Endothelial cell of umbilical vein (primary cell): ENCODE measurements around the gene THBD. TPM values are rescaled to one million over a fixed set of nuclear protein-coding genes. Genes with fewer than 3 reads are reported as not detected.

Experiments
- BruUV-seq: library from RNA; stranded (reverse); fragments of 400-500 nt; replicated peaks from 2 replicates; lab custom pipeline; 2021; lab: Mats Ljungman, UMichigan
- CTCF ChIA-PET: fragments of 300-600, 350-600 bp; sonication (Branson Sonifier 250); formaldehyde crosslinking; loops from one replicate; lab custom pipeline; 2021; ENCODE audit warnings: antibody characterized with exemption, inconsistent platforms; lab: Charles Lee
- POLR2A ChIA-PET: fragments of 300-600, 350-600 bp; sonication (Branson Sonifier 250); formaldehyde crosslinking; loops from one replicate; lab custom pipeline; 2021; ENCODE audit warnings: antibody characterized with exemption, inconsistent platforms; lab: Charles Lee
- DNase-seq: peaks from one replicate; pipeline ENCODE4 v3.0.0-alpha.2; 2011; ENCODE audit warnings: low read depth, low spot score
- FAIRE-seq: peaks from 2 replicates; lab custom pipeline; 2011; peaks lifted over from hg19 to GRCh38; lab: Jason Lieb, UNC
- H2AFZ ChIP-seq: 2 replicates; pipeline ENCODE4 v1.6.0; 2012; ENCODE audit warnings: low read depth, low read length, control low read depth, inconsistent platforms
- H3K27ac ChIP-seq: 2 replicates; pipeline ENCODE4 v1.5.1; 2011; ENCODE audit warnings: low read depth, mild to moderate bottlenecking, control low read depth, low read length, moderate library complexity; ENCODE audit not compliant: insufficient read depth
- H3K27me3 ChIP-seq, 2 experiments: 2 replicates each; pipeline versions ENCODE4 v1.6.0 to v1.6.1; 2011; ENCODE audit warnings: low read length in 2 of 2, mixed read lengths in 1 of 2; ENCODE audit not compliant: control insufficient read depth in 2 of 2, insufficient read depth in 2 of 2
- H3K36me3 ChIP-seq, 2 experiments: 2 replicates in 1 of 2; 3 replicates in 1 of 2; pipeline ENCODE4 v1.5.1; 2011; ENCODE audit warnings: low read length in 2 of 2, mild to moderate bottlenecking in 1 of 2, moderate library complexity in 1 of 2; ENCODE audit not compliant: control insufficient read depth in 2 of 2, insufficient read depth in 2 of 2; ENCODE audit errors: extremely low read depth in 1 of 2
- H3K4me1 ChIP-seq: 3 replicates; pipeline ENCODE4 v1.5.1; 2011; ENCODE audit warnings: mild to moderate bottlenecking, low read length; ENCODE audit not compliant: control insufficient read depth, insufficient read depth; ENCODE audit errors: extremely low read depth
- H3K4me2 ChIP-seq: 2 replicates; pipeline ENCODE4 v1.6.1; 2011; ENCODE audit warnings: low read length, control low read depth, mixed read lengths; ENCODE audit not compliant: insufficient read depth
- H3K4me3 ChIP-seq, 3 experiments: fragments of 200-600 bp in 1 of 3; sonication (generic), shearing (Covaris generic) in 1 of 3; replicated peaks in 1 of 3; 2 replicates each; pipeline ENCODE4 v1.5.1; 2011 to 2016; ENCODE audit warnings: control low read depth in 3 of 3, low read length in 3 of 3, mild to moderate bottlenecking in 2 of 3, inconsistent platforms in 1 of 3, low read depth in 1 of 3, moderate library complexity in 1 of 3; ENCODE audit not compliant: insufficient read depth in 1 of 3
- H3K79me2 ChIP-seq: 2 replicates; pipeline ENCODE4 v1.6.0; 2012; ENCODE audit warnings: low read length, inconsistent platforms; ENCODE audit not compliant: control insufficient read depth, insufficient read depth
- H3K9ac ChIP-seq: replicated peaks from 2 replicates; pipeline ENCODE3; 2011; ENCODE audit warnings: low read length, control low read depth; ENCODE audit not compliant: insufficient read depth; ENCODE audit errors: extremely low read depth
- H3K9me1 ChIP-seq: replicated peaks from 3 replicates; pipeline ENCODE4 v1.6.0; 2011; ENCODE audit warnings: mild to moderate bottlenecking, low read length; ENCODE audit not compliant: control insufficient read depth, insufficient read depth; ENCODE audit errors: extremely low read depth
- H3K9me3 ChIP-seq: replicated peaks from 2 replicates; pipeline ENCODE4 v1.5.1; 2012; ENCODE audit warnings: low read length, inconsistent platforms; ENCODE audit not compliant: control insufficient read depth, insufficient read depth
- H4K20me1 ChIP-seq: replicated peaks from 2 replicates; pipeline ENCODE3; 2011; ENCODE audit warnings: mild to moderate bottlenecking, low read length; ENCODE audit not compliant: control insufficient read depth, insufficient read depth; ENCODE audit errors: extremely low read depth
- CTCF ChIP-seq, 2 donors: IDR thresholded peaks; 1 replicate in 1 of 2; 2 replicates in 1 of 2; pipeline ENCODE4 v1.5.1; 2011; ENCODE audit warnings: low read length in 2 of 2, mild to moderate bottlenecking in 2 of 2, moderate library complexity in 2 of 2, control low read depth in 1 of 2, inconsistent platforms in 1 of 2, low read depth in 1 of 2; ENCODE audit not compliant: insufficient read depth in 1 of 2; ENCODE audit errors: extremely low read depth in 1 of 2
- EZH2 ChIP-seq: IDR thresholded peaks from 2 replicates; pipeline ENCODE4 v1.6.1; 2012; ENCODE audit warnings: borderline replicate concordance, low read depth, mild to moderate bottlenecking, moderate library complexity, low read length, inconsistent platforms; ENCODE audit not compliant: severe bottlenecking
- FOS ChIP-seq: IDR thresholded peaks from 2 replicates; pipeline ENCODE4 v1.6.1; 2011; ENCODE audit warnings: mild to moderate bottlenecking, low read length, moderate library complexity, borderline replicate concordance; ENCODE audit not compliant: insufficient read depth
- GATA2 ChIP-seq: IDR thresholded peaks from 2 replicates; pipeline ENCODE4 v1.7.0; 2011; ENCODE audit warnings: low read depth, mild to moderate bottlenecking, moderate library complexity, mixed read lengths, low read length; ENCODE audit not compliant: insufficient read length, insufficient read depth
- JUN ChIP-seq: IDR thresholded peaks from 2 replicates; pipeline ENCODE4 v1.6.1; 2011; ENCODE audit warnings: borderline replicate concordance, low read depth; ENCODE audit not compliant: insufficient read length, insufficient read depth
- MAX ChIP-seq: IDR thresholded peaks from 2 replicates; pipeline ENCODE4 v1.6.1; 2011; ENCODE audit not compliant: insufficient read depth, insufficient read length
- MYC ChIP-seq: IDR thresholded peaks from one replicate; pipeline ENCODE4 v1.6.1; 2011; ENCODE audit warnings: mild to moderate bottlenecking, low read depth, low read length
- POLR2A ChIP-seq: IDR thresholded peaks from 2 replicates; pipeline ENCODE4 v1.6.1; 2012; ENCODE audit warnings: low read depth, mild to moderate bottlenecking, control low read depth, low read length
- POLR2AphosphoS5 ChIP-seq: IDR thresholded peaks from 2 replicates; pipeline ENCODE4 v1.6.1; 2012; ENCODE audit warnings: low read depth, mild to moderate bottlenecking, control low read depth, low read length, moderate library complexity; ENCODE audit not compliant: insufficient read depth
- dilution Hi-C: fragments of 300-500 bp; cut with MboI; formaldehyde crosslinking; loops from one replicate; pipeline ENCODE4 v1.15.0; 2019; ENCODE audit warnings: low sequenced_read_pairs; ENCODE audit not compliant: extremely low pct_ligation_motif_present
- intact Hi-C: fragments of 100-400 bp; cut with micrococcal nuclease; formaldehyde crosslinking; loops from one replicate; pipeline ENCODE4 v1.10.0; 2022
- polyA plus RNA-seq, 4 experiments: library from polyadenylated mRNA; depleted of rRNA in 3 of 4; stranded (reverse) in 3 of 4; unstranded in 1 of 4; fragments of >200 nt; gene quantifications; 2 replicates each; pipeline versions ENCODE4 v1.2.1 to v1.2.3, GENCODE V29; 2011 to 2012; ENCODE audit warnings: missing spikeins in 1 of 4
- total RNA-seq: library from RNA; stranded (reverse); gene quantifications from 2 replicates; pipeline ENCODE4 v1.2.3, GENCODE V29; 2021

Gene THBD
- total and polyA plus RNA-seq, 2 donors (not counting 3 experiments of a cell fraction or from before 2014, with no cell fraction given) = 17.1 to 28.0 TPM

- Histone ChIP-seq H3K4me1 (peaks cover 8% of the 10 kb centered on the region), H3K9me3 (no peaks in the 10 kb centered on the region), H3K27me3 (peaks cover 13 to 14% of the 10 kb centered on the region in 2 experiments), H3K9me1 (no peaks in the 10 kb centered on the region), H3K4me2 (no peak overlapping the region), H2AFZ (no peak overlapping the region), H3K4me3 (no peak overlapping the region), H3K9ac (no peak overlapping the region), H3K27ac (no peak overlapping the region), H3K36me3 (no peaks in the 10 kb centered on the region), H3K79me2 (no peaks in the 10 kb centered on the region), H4K20me1 (no peaks in the 10 kb centered on the region)
- CTCF ChIA-PET = interaction anchor here (0.8 to 2.1 kb wide), 4 partner anchors 192 to 351 kb away, joined by 3 to 6 read pairs (median 4); no protein-coding TSS in a partner anchor
- DNase-seq (no peak), FAIRE-seq (no peak)
- TF ChIP-seq POLR2A = no peak
- no peak for TF ChIP-seq EZH2
- TF ChIP-seq POLR2AphosphoS5 = no peak
- no peak for TF ChIP-seq CTCF (IDR thresholded peaks at IDR 0.05; ENCODE audit: extremely low read depth in 1 of 2, insufficient read depth in 1 of 2, low read depth in 1 of 2, low read length in 2 of 2)
- no peak for TF ChIP-seq MAX
- TF ChIP-seq FOS = no peak
- TF ChIP-seq MYC = no peak
- TF ChIP-seq GATA2 = no peak
- no peak for TF ChIP-seq JUN
- intact Hi-C loops (loop anchor here (10.0 kb wide), 1 partner anchor 561 kb away; the partner anchor contains the start of gene CST9), dilution Hi-C loops (loop anchor here (10.0 kb wide), 1 partner anchor 349 kb away; no protein-coding TSS in a partner anchor)
- POLR2A ChIA-PET = no interaction called here
- BruUV-seq = no TSS peak
Observed at GRCh38 chr20:23043376-23043775, 6.1 kb downstream of the THBD start.
